ENCODE results near the gene IRAK3. TPM values are rescaled to one million over a fixed set of nuclear protein-coding genes. Genes with fewer than 3 reads are reported as not detected.

Gene IRAK3
- total RNA-seq, 1 experiment from 2014 or later: 0.44 TPM

- no peak overlapping the region for H3K4me3 Mint-ChIP-seq
- no CpG with 5 or more reads among the region's 4 CpGs for WGBS (ENCODE audit: extremely low coverage, insufficient read length, low lambda C conversion rate)
Measured at GRCh38 chr12:66163289-66163688, 25.7 kb upstream of the IRAK3 start.

More at GRCh38 chr12:66163289-66163688, 25.7 kb upstream of the IRAK3 start:
- H3K14ac ChIP-seq (ENCODE audit: insufficient read depth, low read length): no peak overlapping the region
- no peak overlapping the region for H3T11ph ChIP-seq (ENCODE audit: low read length)
- no peak overlapping the region for H3K4ac ChIP-seq (ENCODE audit: low read depth, low read length)
- no peak overlapping the region for H3K27ac ChIP-seq (ENCODE audit: insufficient read length, low read depth, low read length)
- H2BK12ac ChIP-seq (ENCODE audit: insufficient read length, low read depth, low read length): no peak overlapping the region
- Mint-ChIP-seq H3K4me1 (no peaks in the 10 kb centered on the region; a peak in 1 of 4 replicates), H3K36me3 (ENCODE audit: insufficient read depth in 1 of 3, low read depth in 3 of 3) (peaks cover 13 to 16% (median 15%) of the 10 kb centered on the region in 3 experiments), H3K9me3 (peaks cover 10 to 15% of the 10 kb centered on the region in 2 experiments; a peak in 3 of 5 replicates), H3K27ac (no peak overlapping the region), H3K27me3 (ENCODE audit: low read depth) (no peaks in the 10 kb centered on the region)
- no peak overlapping the region for H3K23ac ChIP-seq (ENCODE audit: insufficient read length, low read depth, low read length)
- H4K5ac ChIP-seq (ENCODE audit: insufficient read length, low read depth, low read length): no peak overlapping the region
- H4K91ac ChIP-seq (ENCODE audit: insufficient read length, low read depth, low read length): no peak overlapping the region
- no peak overlapping the region for H2AK5ac ChIP-seq (ENCODE audit: insufficient read length, low read length)
- no peaks in the 10 kb centered on the region for H3K23me2 ChIP-seq (ENCODE audit: insufficient read length, low read depth, low read length, poor library complexity, severe bottlenecking)
- H2BK15ac ChIP-seq (ENCODE audit: low read depth, low read length): no peak overlapping the region
- H4K8ac ChIP-seq (replicated peaks; ENCODE audit: insufficient read length, low read depth, low read length): no peak overlapping the region
- H3K79me2 ChIP-seq (ENCODE audit: insufficient read depth, low read length): peaks cover 3% of the 10 kb centered on the region; the same call in 1 of the 2 replicates
- no peaks in the 10 kb centered on the region for H3K9me3 ChIP-seq (ENCODE audit: control insufficient read depth, low read depth, low read length)
- no peak overlapping the region for H3K18ac ChIP-seq (ENCODE audit: insufficient read length, low read depth, low read length)
- H3K79me1 ChIP-seq (ENCODE audit: insufficient read depth, low read depth, low read length, poor library complexity, severe bottlenecking): peaks cover 5% of the 10 kb centered on the region
- no peak overlapping the region for H2BK120ac ChIP-seq (ENCODE audit: low read depth, low read length, poor library complexity, severe bottlenecking)
- no peak for DNase-seq
- H3K4me2 ChIP-seq (ENCODE audit: insufficient read depth, insufficient read length, low read length): no peak overlapping the region
- no peaks in the 10 kb centered on the region for H4K20me1 ChIP-seq (ENCODE audit: control insufficient read depth, insufficient read depth, insufficient read length)
- no peaks in the 10 kb centered on the region; the same call in 1 of the 2 replicates for H3K4me1 ChIP-seq (ENCODE audit: insufficient read depth, low read length)
- no peak overlapping the region for H3K56ac ChIP-seq (ENCODE audit: insufficient read length, low read depth, low read length)
- no peak overlapping the region for H2BK20ac ChIP-seq (ENCODE audit: low read depth, low read length, poor library complexity, severe bottlenecking)
- H2AFZ ChIP-seq (ENCODE audit: low read length): no peak overlapping the region
- no peaks in the 10 kb centered on the region for H3K27me3 ChIP-seq (ENCODE audit: insufficient read depth, low read length)
- TF ChIP-seq CTCF (conservative IDR thresholded peaks at IDR 0.05): no peak
- H3K9ac ChIP-seq (ENCODE audit: extremely low read depth, insufficient read length, low read length): no peak overlapping the region
- H2BK5ac ChIP-seq (ENCODE audit: insufficient read length, low read length): no peak overlapping the region
